ENCODE data around the gene RBMS3. TPM values are rescaled to one million over a fixed set of nuclear protein-coding genes. Genes with fewer than 3 reads are reported as not detected.

Gene RBMS3
- total and polyA plus RNA-seq, 2 of the 13 experiments (the other 11 are each of a cell fraction or from before 2014, with no cell fraction given), result not detected

GRCh38 chr3:29344154-29344553, 63.3 kb downstream of the RBMS3 start:
- H3K27ac ChIP-seq (ENCODE audit: extremely low read length, insufficient read depth, low read length), result no peak overlapping the region
- no peak overlapping the region for H3K9ac ChIP-seq (ENCODE audit: insufficient read depth, low read depth, low read length)
- WGBS (ENCODE audit: low lambda C conversion rate), result 2% methylated on average over 3 of the region's 3 CpGs
- H3K4me1 ChIP-seq (ENCODE audit: insufficient read depth, low read length), result no peaks in the 10 kb centered on the region
- no peaks in the 10 kb centered on the region for H4K20me1 ChIP-seq (ENCODE audit: insufficient read depth, low read length)
- H3K79me2 ChIP-seq (ENCODE audit: insufficient read depth, low read length), result no peaks in the 10 kb centered on the region
- CTCF ChIA-PET (ENCODE audit: low intra/inter-chr PET ratio, low total read pairs), result no interaction called here
- DNase-seq (ENCODE audit: low spot score), result no peak
- no peaks in the 10 kb centered on the region for H3K36me3 ChIP-seq (replicated peaks in 1 of 2; ENCODE audit: control insufficient read depth in 1 of 2, insufficient read depth in 2 of 2, low read length in 2 of 2)
- no peak overlapping the region for H2AFZ ChIP-seq (ENCODE audit: low read length)
- H3K4me3 ChIP-seq (replicated peaks in 1 of 3; ENCODE audit: insufficient read depth in 1 of 3, low read depth in 2 of 3, low read length in 3 of 3), result no peak overlapping the region
- H3K27me3 ChIP-seq (ENCODE audit: control insufficient read depth in 1 of 2, insufficient read depth in 2 of 2, low read length in 2 of 2), result no peaks in the 10 kb centered on the region; a peak in 1 of 5 replicates
- intact Hi-C loops (cut with micrococcal nuclease; ENCODE audit: unreplicated experiment) (no loop called here), in situ Hi-C loops (cut with HindIII; ENCODE audit: extremely low pct_ligation_motif_present, low pct_unique_long_range_greater_than_20kb) (no loop called here)
- H3K4me2 ChIP-seq (ENCODE audit: low read depth, low read length), result no peak overlapping the region
- POLR2A ChIA-PET, result no interaction called here
- no peak for ATAC-seq
- no TSS peak for BruUV-seq (replicated peaks)
- no peaks in the 10 kb centered on the region for H3K9me3 ChIP-seq (ENCODE audit: low read length)
- no peak for FAIRE-seq
- TF ChIP-seq HNF1A (IDR thresholded peaks at IDR 0.05; ENCODE audit: low read depth) (no peak), HNF1A (CRISPR knock-in tag; IDR thresholded peaks at IDR 0.05; ENCODE audit: borderline replicate concordance) (no peak), HDAC2 (CRISPR knock-in tag; IDR thresholded peaks at IDR 0.05) (no peak), ZNF12 (CRISPR knock-in tag; IDR thresholded peaks at IDR 0.05) (no peak), GABPA (IDR thresholded peaks at IDR 0.05; ENCODE audit: low read depth, low read length) (no peak), GABPA (CRISPR knock-in tag; IDR thresholded peaks at IDR 0.05; ENCODE audit: low read depth) (no peak), FOXO1 (CRISPR knock-in tag; IDR thresholded peaks at IDR 0.05) (no peak), SIN3B (IDR thresholded peaks at IDR 0.05; ENCODE audit: low read length) (no peak), CTCF (CRISPR knock-in tag; IDR thresholded peaks at IDR 0.05) (no peak), ZFAT (CRISPR knock-in tag; conservative IDR thresholded peaks at IDR 0.05) (no peak), ZNF275 (CRISPR knock-in tag; IDR thresholded peaks at IDR 0.05; ENCODE audit: borderline replicate concordance) (no peak), ZSCAN5A (CRISPR knock-in tag; IDR thresholded peaks at IDR 0.05; ENCODE audit: borderline replicate concordance) (no peak), ASH2L (IDR thresholded peaks at IDR 0.05; ENCODE audit: insufficient read length, low read depth, low read length) (no peak), POLR2A (IDR thresholded peaks at IDR 0.05; ENCODE audit: insufficient read depth in 1 of 2, low read depth in 2 of 2, low read length in 2 of 2) (no peak), FUBP1 (CRISPR knock-in tag; IDR thresholded peaks at IDR 0.05; ENCODE audit: borderline replicate concordance) (no peak)
